Neuronal stem cell (in vitro differentiated cells): ENCODE data around the gene GAS7.

ENCODE experiments used
- DNase-seq: peaks from one replicate; pipeline ENCODE4 v3.0.0-alpha.2; 2013; ENCODE audit warnings: low spot score
- H2AFZ ChIP-seq: one replicate; pipeline ENCODE4 v1.6.1; 2013; ENCODE audit warnings: mild to moderate bottlenecking, low read length, inconsistent platforms
- H2AK5ac ChIP-seq: 2 replicates; pipeline ENCODE4 v1.6.1; 2013; ENCODE audit warnings: low read depth, mild to moderate bottlenecking, inconsistent platforms, low read length, moderate library complexity, mixed read lengths
- H2BK120ac ChIP-seq: 2 replicates; pipeline ENCODE4 v1.6.1; 2013; ENCODE audit warnings: low read depth, mild to moderate bottlenecking, inconsistent platforms, low read length, moderate library complexity, mixed read lengths
- H2BK12ac ChIP-seq: one replicate; pipeline ENCODE4 v1.6.1; 2013; ENCODE audit warnings: low read length, inconsistent platforms
- H2BK15ac ChIP-seq: 2 replicates; pipeline ENCODE4 v1.6.1; 2013; ENCODE audit warnings: mild to moderate bottlenecking, low read length, inconsistent platforms, mixed read lengths
- H2BK5ac ChIP-seq: one replicate; pipeline ENCODE4 v1.6.1; 2013; ENCODE audit warnings: inconsistent platforms, mild to moderate bottlenecking, low read length, moderate library complexity
- H3K14ac ChIP-seq: one replicate; pipeline ENCODE4 v1.6.1; 2013; ENCODE audit warnings: low read length, inconsistent platforms
- H3K18ac ChIP-seq: 2 replicates; pipeline ENCODE4 v1.6.1; 2013; ENCODE audit warnings: low read length, inconsistent platforms
- H3K23ac ChIP-seq: 2 replicates; pipeline ENCODE4 v1.6.1; 2013; ENCODE audit warnings: low read depth, mild to moderate bottlenecking, mixed read lengths, low read length, inconsistent platforms; ENCODE audit not compliant: poor library complexity
- H3K27ac ChIP-seq: replicated peaks from 3 replicates; pipeline ENCODE4 v1.5.1; 2013; ENCODE audit warnings: low read length, inconsistent platforms
- H3K27me3 ChIP-seq, 3 experiments: 2 replicates each; pipeline ENCODE4 v1.6.1; 2013; ENCODE audit warnings: low read length in 3 of 3, mild to moderate bottlenecking in 2 of 3, inconsistent platforms in 1 of 3, low read depth in 1 of 3, mixed read lengths in 1 of 3, moderate library complexity in 1 of 3; ENCODE audit not compliant: control insufficient read depth in 3 of 3, insufficient read depth in 3 of 3
- H3K36me3 ChIP-seq, 2 donors: replicated peaks in 1 of 2; 2 replicates each; pipeline ENCODE4 v1.6.1; 2013; ENCODE audit warnings: low read length in 2 of 2; ENCODE audit not compliant: control insufficient read depth in 2 of 2, insufficient read depth in 2 of 2
- H3K4ac ChIP-seq: 2 replicates; pipeline ENCODE4 v1.6.1; 2013; ENCODE audit warnings: inconsistent platforms, mild to moderate bottlenecking, low read length, moderate library complexity
- H3K4me1 ChIP-seq, 2 donors: 1 replicate in 1 of 2; 2 replicates in 1 of 2; pipeline ENCODE4 v1.6.1; 2013; ENCODE audit warnings: low read length in 2 of 2, low read depth in 1 of 2; ENCODE audit not compliant: control insufficient read depth in 2 of 2, insufficient read depth in 1 of 2
- H3K4me2 ChIP-seq: one replicate; pipeline ENCODE4 v1.6.1; 2013; ENCODE audit warnings: mild to moderate bottlenecking, low read length, inconsistent platforms; ENCODE audit not compliant: insufficient read depth, poor library complexity, severe bottlenecking
- H3K4me3 ChIP-seq, 2 donors: 2 replicates each; pipeline ENCODE4 v1.5.1; 2013; ENCODE audit warnings: low read length in 2 of 2, mild to moderate bottlenecking in 2 of 2, inconsistent platforms in 1 of 2, moderate library complexity in 1 of 2
- H3K79me1 ChIP-seq: one replicate; pipeline ENCODE4 v1.6.1; 2013; ENCODE audit warnings: low read depth, mild to moderate bottlenecking, inconsistent platforms, low read length, moderate library complexity
- H3K9ac ChIP-seq: one replicate; pipeline ENCODE4 v1.6.1; 2013; ENCODE audit warnings: mild to moderate bottlenecking, low read depth, low read length, inconsistent platforms; ENCODE audit not compliant: poor library complexity
- H3K9me3 ChIP-seq, 2 donors: replicated peaks in 1 of 2; 2 replicates each; pipeline versions ENCODE3 to v1.6.1; 2013; ENCODE audit warnings: low read length in 2 of 2, mild to moderate bottlenecking in 2 of 2, inconsistent platforms in 1 of 2, low read depth in 1 of 2, mixed read lengths in 1 of 2, moderate library complexity in 1 of 2; ENCODE audit not compliant: control insufficient read depth in 2 of 2, insufficient read depth in 1 of 2
- H4K8ac ChIP-seq: one replicate; pipeline ENCODE4 v1.6.1; 2013; ENCODE audit warnings: low read depth, mild to moderate bottlenecking, inconsistent platforms, low read length, moderate library complexity
- H4K91ac ChIP-seq: one replicate; pipeline ENCODE4 v1.6.1; 2013; ENCODE audit warnings: low read length, low read depth, mild to moderate bottlenecking, inconsistent platforms; ENCODE audit not compliant: poor library complexity
- WGBS, 2 donors: extraction: QIAGEN DNeasy Blood & Tissue Kit; methylation state at CpG; one replicate each; pipeline ENCODE4 v1.1.7; 2013; ENCODE audit warnings: missing lambda C conversion rate in 2 of 2, mixed read lengths in 1 of 2; ENCODE audit not compliant: insufficient read length in 2 of 2, insufficient replicate concordance in 1 of 2; ENCODE audit errors: extremely low coverage in 2 of 2; 5-methylcytosine and 5-hydroxymethylcytosine counted together

The GAS7 gene

GRCh38 chr17:9940841-9941240 lies 257.6 kb downstream of the GAS7 start:
- Histone ChIP-seq H3K4me1 (no peaks in the 10 kb centered on the region), H2BK5ac (no peak overlapping the region), H2AK5ac (no peak overlapping the region), H2AFZ (no peak overlapping the region), H3K4me2 (no peak overlapping the region), H3K27ac (no peak overlapping the region), H3K18ac (no peak overlapping the region), H3K14ac (no peak overlapping the region), H3K23ac (no peak overlapping the region), H2BK15ac (no peak overlapping the region), H3K9me3 (no peaks in the 10 kb centered on the region), H3K27me3 (no peaks in the 10 kb centered on the region), H3K9ac (no peak overlapping the region), H2BK12ac (no peak overlapping the region), H3K4me3 (no peak overlapping the region), H3K36me3 (no peaks in the 10 kb centered on the region), H2BK120ac (no peak overlapping the region), H3K79me1 (no peaks in the 10 kb centered on the region), H4K8ac (no peak overlapping the region), H3K4ac (no peak overlapping the region), H4K91ac (no peak overlapping the region)
- no peak for DNase-seq
- WGBS, 2 donors = no CpG with 5 or more reads among the region's 9 CpGs

DNA sequence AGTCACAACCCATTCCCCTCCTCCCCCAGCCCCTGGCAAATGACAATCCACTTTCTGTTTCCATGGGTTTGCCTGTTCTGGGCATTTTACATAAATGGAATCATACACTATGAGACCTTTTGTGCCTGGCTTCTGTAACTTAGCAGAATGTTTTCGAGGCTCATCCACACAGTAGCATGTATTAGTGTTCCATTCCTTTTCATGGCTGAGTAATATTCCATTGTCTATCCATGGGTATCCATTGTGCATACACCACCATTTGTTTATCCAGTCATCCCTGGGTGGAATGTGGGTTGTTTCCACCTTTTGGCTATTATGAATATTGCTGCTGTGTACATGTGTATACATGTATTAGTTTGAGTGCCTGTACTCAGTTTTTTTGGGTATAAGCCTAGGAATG lies 259.6 kb downstream of the GAS7 start:
- no peak overlapping the region for H2BK120ac ChIP-seq
- H3K9me3 ChIP-seq = no peaks in the 10 kb centered on the region
- no peak overlapping the region for H3K23ac ChIP-seq
- no peak overlapping the region for H2BK15ac ChIP-seq
- no peak overlapping the region for H3K9ac ChIP-seq
- no peak for DNase-seq
- no CpG with 5 or more reads among the region's 1 CpG for WGBS, 2 donors
- no peak overlapping the region for H2BK12ac ChIP-seq
- no peak overlapping the region for H2AK5ac ChIP-seq
- H4K91ac ChIP-seq = no peak overlapping the region
- H3K18ac ChIP-seq = no peak overlapping the region
- H2BK5ac ChIP-seq = no peak overlapping the region
- no peak overlapping the region for H3K4me3 ChIP-seq
- H3K14ac ChIP-seq = no peak overlapping the region
- no peak overlapping the region for H3K4ac ChIP-seq
- no peaks in the 10 kb centered on the region for H3K27me3 ChIP-seq
- H3K4me2 ChIP-seq = no peak overlapping the region
- H2AFZ ChIP-seq = no peak overlapping the region
- no peaks in the 10 kb centered on the region for H3K4me1 ChIP-seq
- no peaks in the 10 kb centered on the region for H3K79me1 ChIP-seq
- H4K8ac ChIP-seq = no peak overlapping the region
- H3K27ac ChIP-seq = no peak overlapping the region
- H3K36me3 ChIP-seq = no peaks in the 10 kb centered on the region

DNA sequence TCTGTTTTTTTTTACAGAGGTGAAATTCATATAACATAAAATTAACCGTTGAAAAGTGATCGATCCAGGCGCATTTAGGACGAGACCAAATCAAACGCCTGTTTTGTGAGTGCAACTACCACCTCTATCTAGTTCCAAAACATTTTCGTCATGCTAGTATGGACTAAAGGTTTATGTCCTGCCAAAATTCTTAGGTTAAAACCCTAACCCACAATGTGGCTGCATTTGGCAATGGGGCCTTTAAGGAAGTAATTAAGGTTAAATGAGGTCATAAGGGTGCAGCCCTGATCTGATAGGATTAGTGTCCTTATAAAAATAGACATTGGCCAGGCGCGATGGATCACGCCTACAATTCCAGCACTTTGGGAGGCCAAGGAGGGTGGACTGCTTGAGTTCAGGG lies 260.5 kb downstream of the GAS7 start:
- Histone ChIP-seq H2BK12ac (no peak overlapping the region), H3K27me3 (no peaks in the 10 kb centered on the region), H3K36me3 (no peaks in the 10 kb centered on the region), H3K4me1 (no peaks in the 10 kb centered on the region), H2AK5ac (no peak overlapping the region), H3K27ac (no peak overlapping the region), H3K4me3 (no peak overlapping the region), H3K23ac (no peak overlapping the region), H3K4ac (no peak overlapping the region), H3K18ac (no peak overlapping the region), H3K9me3 (no peaks in the 10 kb centered on the region), H3K14ac (no peak overlapping the region), H3K79me1 (no peaks in the 10 kb centered on the region), H4K91ac (no peak overlapping the region), H2BK15ac (no peak overlapping the region), H4K8ac (no peak overlapping the region), H3K4me2 (no peak overlapping the region), H2BK5ac (no peak overlapping the region), H3K9ac (no peak overlapping the region), H2AFZ (no peak overlapping the region), H2BK120ac (no peak overlapping the region)
- DNase-seq = no peak
- WGBS, 2 donors = no CpG with 5 or more reads among the region's 9 CpGs

DNA sequence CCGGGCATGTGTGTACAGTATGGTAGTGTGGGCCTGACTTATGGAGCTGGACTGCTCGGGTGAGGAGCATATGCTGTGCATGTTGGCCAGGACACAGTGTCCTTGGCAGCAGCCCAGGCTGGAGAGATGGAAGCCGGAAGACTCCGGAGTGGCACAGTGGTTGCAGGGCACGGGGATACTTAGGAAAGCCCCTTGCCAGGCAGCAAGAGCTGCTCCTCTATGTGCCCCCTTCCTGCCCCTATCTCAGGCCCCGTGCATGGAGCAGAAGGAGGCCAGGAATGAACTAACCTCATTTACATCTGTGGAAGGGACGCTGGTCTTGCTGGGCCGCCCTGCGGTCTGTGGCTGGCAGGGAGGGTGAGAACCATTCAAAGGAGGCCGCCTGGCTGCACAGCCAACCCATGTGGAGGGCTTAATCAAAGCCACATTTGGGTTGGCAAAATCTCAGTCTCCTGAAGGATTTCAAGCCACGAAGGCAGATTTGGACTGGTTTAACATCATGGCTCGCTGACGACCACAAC lies 261.1 kb downstream of the GAS7 start:
- Histone ChIP-seq H2BK12ac (no peak overlapping the region), H3K18ac (no peak overlapping the region), H4K91ac (no peak overlapping the region), H4K8ac (no peak overlapping the region), H3K23ac (no peak overlapping the region), H2AK5ac (no peak overlapping the region), H3K36me3 (no peaks in the 10 kb centered on the region), H2AFZ (no peak overlapping the region), H2BK15ac (no peak overlapping the region), H3K4me1 (no peaks in the 10 kb centered on the region), H2BK120ac (no peak overlapping the region), H3K9me3 (no peaks in the 10 kb centered on the region), H3K9ac (no peak overlapping the region), H2BK5ac (no peak overlapping the region), H3K27me3 (no peaks in the 10 kb centered on the region), H3K4ac (no peak overlapping the region), H3K27ac (no peak overlapping the region), H3K14ac (no peak overlapping the region), H3K4me3 (no peak overlapping the region), H3K4me2 (no peak overlapping the region), H3K79me1 (no peaks in the 10 kb centered on the region)
- WGBS, 2 donors = no CpG with 5 or more reads among the region's 13 CpGs
- no peak for DNase-seq
